Measurements from ENCODE around the gene EIF3D. TPM values are rescaled to one million over a fixed set of nuclear protein-coding genes. Genes with fewer than 3 reads are reported as not detected.
A peak's percentile ranks its signal among the peaks of the same experiment; 100 is the strongest.

EIF3D gene
- polyA plus RNA-seq, 3 donors, result 102 to 244 (median 122) TPM

DNA sequence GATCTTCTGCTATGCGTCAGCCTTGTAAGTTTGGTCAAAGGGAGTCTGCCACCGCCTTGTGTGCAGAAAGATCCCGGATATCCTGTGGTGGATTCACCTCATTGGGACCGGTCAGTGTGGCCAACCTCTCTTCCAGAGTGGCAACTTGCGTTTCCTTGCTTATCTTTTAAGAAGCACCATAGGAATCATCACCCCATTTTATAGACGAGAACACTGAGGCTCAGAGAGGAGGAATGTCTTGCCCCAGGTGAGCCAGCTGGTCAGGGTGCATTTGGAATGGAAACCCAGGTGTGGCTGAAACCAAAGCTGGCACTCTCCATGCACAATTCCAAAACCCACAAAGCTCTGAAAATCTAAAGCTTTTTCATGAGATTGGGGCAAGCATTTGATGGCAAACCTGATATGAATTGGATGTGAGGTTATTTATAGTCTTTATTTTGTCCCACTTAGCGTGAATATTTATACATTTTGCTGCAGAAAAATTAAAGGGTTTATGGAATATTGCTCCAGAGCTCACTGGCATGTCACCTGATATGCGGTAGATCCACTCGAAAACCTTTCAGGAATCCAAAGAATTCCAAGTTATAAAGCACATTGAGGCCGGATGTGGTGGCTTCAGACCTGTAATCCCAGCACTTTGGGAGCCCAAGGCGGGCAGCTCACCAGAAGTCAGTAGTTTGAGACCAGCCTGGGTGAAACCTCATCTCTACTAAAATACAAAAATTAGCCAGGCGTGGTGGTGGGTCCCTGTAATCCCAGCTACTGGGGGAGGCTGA is 12.1 kb upstream of the EIF3D start:
- no peak overlapping the region for H3K4me3 ChIP-seq (replicated peaks in 1 of 3; ENCODE audit: low read depth in 2 of 3, low read length in 3 of 3)
- TF ChIP-seq, protein P1, sequence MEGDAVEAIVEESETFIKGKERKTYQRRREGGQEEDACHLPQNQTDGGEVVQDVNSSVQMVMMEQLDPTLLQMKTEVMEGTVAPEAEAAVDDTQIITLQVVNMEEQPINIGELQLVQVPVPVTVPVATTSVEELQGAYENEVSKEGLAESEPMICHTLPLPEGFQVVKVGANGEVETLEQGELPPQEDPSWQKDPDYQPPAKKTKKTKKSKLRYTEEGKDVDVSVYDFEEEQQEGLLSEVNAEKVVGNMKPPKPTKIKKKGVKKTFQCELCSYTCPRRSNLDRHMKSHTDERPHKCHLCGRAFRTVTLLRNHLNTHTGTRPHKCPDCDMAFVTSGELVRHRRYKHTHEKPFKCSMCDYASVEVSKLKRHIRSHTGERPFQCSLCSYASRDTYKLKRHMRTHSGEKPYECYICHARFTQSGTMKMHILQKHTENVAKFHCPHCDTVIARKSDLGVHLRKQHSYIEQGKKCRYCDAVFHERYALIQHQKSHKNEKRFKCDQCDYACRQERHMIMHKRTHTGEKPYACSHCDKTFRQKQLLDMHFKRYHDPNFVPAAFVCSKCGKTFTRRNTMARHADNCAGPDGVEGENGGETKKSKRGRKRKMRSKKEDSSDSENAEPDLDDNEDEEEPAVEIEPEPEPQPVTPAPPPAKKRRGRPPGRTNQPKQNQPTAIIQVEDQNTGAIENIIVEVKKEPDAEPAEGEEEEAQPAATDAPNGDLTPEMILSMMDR (IDR thresholded peaks at IDR 0.05), result no peak
- Mint-ChIP-seq H3K27me3 (ENCODE audit: low read depth in 3 of 3) (peaks cover 0 to 4% (median 2%) of the 10 kb centered on the region in 3 donors), H3K9me3 (no peaks in the 10 kb centered on the region), H3K4me3 (no peak overlapping the region), H3K36me3 (no peaks in the 10 kb centered on the region), H3K27ac (peak overlapping the region in 1 of 7 donors; percentile 40), H3K4me1 (peaks cover 8% of the 10 kb centered on the region)
- 89% methylated on average over 8 of the region's 12 CpGs for WGBS (ENCODE audit: insufficient coverage)
- intact Hi-C loops (cut with micrococcal nuclease), result loop anchor here in 1 of 2 donors (10.0 kb wide), 1 partner anchor 314 kb away; no protein-coding TSS in a partner anchor
- H3K79me2 ChIP-seq (ENCODE audit: insufficient read depth, low read length), result no peaks in the 10 kb centered on the region
- no peak overlapping the region for H3K9ac ChIP-seq (ENCODE audit: insufficient read depth, low read length, poor library complexity, severe bottlenecking)
- no peak overlapping the region for H2AFZ ChIP-seq (ENCODE audit: insufficient read depth, low read depth, low read length, poor library complexity, severe bottlenecking)
- H3K36me3 ChIP-seq (replicated peaks in 1 of 2; ENCODE audit: control insufficient read depth in 1 of 2, insufficient read depth in 2 of 2, low read length in 2 of 2), result no peaks in the 10 kb centered on the region
- H3K27me3 ChIP-seq (ENCODE audit: control insufficient read depth in 2 of 2, insufficient read depth in 2 of 2, low read length in 2 of 2), result no peaks in the 10 kb centered on the region
- no peaks in the 10 kb centered on the region for H3K9me3 ChIP-seq (replicated peaks in 1 of 2; ENCODE audit: control insufficient read depth in 1 of 2, insufficient read depth in 1 of 2, low read length in 2 of 2)
- no peak overlapping the region for H3K27ac ChIP-seq (ENCODE audit: low read depth in 1 of 2, low read length in 2 of 2)
- no peaks in the 10 kb centered on the region for H4K20me1 ChIP-seq (ENCODE audit: insufficient read depth, low read length)
- no peak overlapping the region for H3K4me2 ChIP-seq (replicated peaks; ENCODE audit: extremely low read depth, low read length, poor library complexity, severe bottlenecking)
- DNase-seq, result no peak
- H3K4me1 ChIP-seq (ENCODE audit: control insufficient read depth in 1 of 2, insufficient read depth in 2 of 2, low read length in 2 of 2), result peaks cover 0 to 5% of the 10 kb centered on the region in 2 donors

DNA sequence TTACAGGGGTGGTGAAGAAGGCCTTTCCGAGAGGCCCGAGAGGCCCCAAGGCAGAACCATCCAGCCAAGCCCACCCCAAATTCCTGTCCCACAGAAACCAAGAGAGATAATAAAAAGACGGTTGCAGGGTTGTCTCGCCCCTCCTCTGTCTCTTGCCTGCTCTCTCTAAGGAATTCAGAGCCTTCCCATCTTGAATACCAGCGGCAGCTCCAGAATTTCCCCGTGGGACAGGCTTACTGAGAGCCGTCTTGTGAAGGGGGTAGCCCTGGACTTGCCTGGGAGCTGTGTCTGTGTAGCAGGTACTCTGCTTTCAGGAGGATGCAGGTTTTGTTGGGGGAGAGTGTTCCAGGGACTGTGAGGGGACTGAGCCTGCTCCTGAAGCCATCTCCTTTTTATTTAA is 9.6 kb upstream of the EIF3D start:
- Mint-ChIP-seq H3K9me3 (peaks cover 0 to 6% (median 2%) of the 10 kb centered on the region in 7 donors), H3K27me3 (ENCODE audit: low read depth in 3 of 3) (peaks cover 0 to 4% (median 2%) of the 10 kb centered on the region in 3 donors), H3K4me3 (no peak overlapping the region), H3K36me3 (no peaks in the 10 kb centered on the region), H3K27ac (no peak overlapping the region), H3K4me1 (peaks cover 2% of the 10 kb centered on the region)
- Histone ChIP-seq H3K9me3 (replicated peaks in 1 of 2; ENCODE audit: control insufficient read depth in 1 of 2, insufficient read depth in 1 of 2, low read length in 2 of 2) (no peaks in the 10 kb centered on the region), H2AFZ (ENCODE audit: insufficient read depth, low read depth, low read length, poor library complexity, severe bottlenecking) (no peak overlapping the region), H3K4me3 (replicated peaks in 1 of 3; ENCODE audit: low read depth in 2 of 3, low read length in 3 of 3) (no peak overlapping the region), H3K27ac (ENCODE audit: low read depth in 1 of 2, low read length in 2 of 2) (no peak overlapping the region), H3K27me3 (ENCODE audit: control insufficient read depth in 2 of 2, insufficient read depth in 2 of 2, low read length in 2 of 2) (no peaks in the 10 kb centered on the region), H3K79me2 (ENCODE audit: insufficient read depth, low read length) (no peaks in the 10 kb centered on the region), H3K4me1 (ENCODE audit: control insufficient read depth in 1 of 2, insufficient read depth in 2 of 2, low read length in 2 of 2) (no peaks in the 10 kb centered on the region), H4K20me1 (ENCODE audit: insufficient read depth, low read length) (no peaks in the 10 kb centered on the region), H3K4me2 (replicated peaks; ENCODE audit: extremely low read depth, low read length, poor library complexity, severe bottlenecking) (no peak overlapping the region), H3K36me3 (replicated peaks in 1 of 2; ENCODE audit: control insufficient read depth in 1 of 2, insufficient read depth in 2 of 2, low read length in 2 of 2) (no peaks in the 10 kb centered on the region), H3K9ac (ENCODE audit: insufficient read depth, low read length, poor library complexity, severe bottlenecking) (no peak overlapping the region)
- WGBS (ENCODE audit: insufficient coverage), result no CpG with 5 or more reads among the region's 7 CpGs
- TF ChIP-seq, protein P1 (IDR thresholded peaks at IDR 0.05), result no peak
- intact Hi-C loops (cut with micrococcal nuclease), result loop anchor here in 1 of 2 donors (10.0 kb wide), 1 partner anchor 236 kb away; the partner anchor contains the start of gene IFT27
- DNase-seq, result no peak

Data from CD14-positive monocyte (primary cell).